GM19238 (cell line): ENCODE measurements around the gene APOA5.
A peak's percentile ranks its signal among the peaks of the same experiment; 100 is the strongest.
"Not testable (repeated sequence)": the region's sequence is repeated elsewhere in the genome, so short reads cannot be mapped to it uniquely, and the experiment has no call there.

ENCODE experiments used
- DNase-seq: peaks from one replicate; pipeline ENCODE4 v3.0.0; 2011; ENCODE audit warnings: low spot score; ENCODE audit not compliant: insufficient read length

Gene APOA5

DNA sequence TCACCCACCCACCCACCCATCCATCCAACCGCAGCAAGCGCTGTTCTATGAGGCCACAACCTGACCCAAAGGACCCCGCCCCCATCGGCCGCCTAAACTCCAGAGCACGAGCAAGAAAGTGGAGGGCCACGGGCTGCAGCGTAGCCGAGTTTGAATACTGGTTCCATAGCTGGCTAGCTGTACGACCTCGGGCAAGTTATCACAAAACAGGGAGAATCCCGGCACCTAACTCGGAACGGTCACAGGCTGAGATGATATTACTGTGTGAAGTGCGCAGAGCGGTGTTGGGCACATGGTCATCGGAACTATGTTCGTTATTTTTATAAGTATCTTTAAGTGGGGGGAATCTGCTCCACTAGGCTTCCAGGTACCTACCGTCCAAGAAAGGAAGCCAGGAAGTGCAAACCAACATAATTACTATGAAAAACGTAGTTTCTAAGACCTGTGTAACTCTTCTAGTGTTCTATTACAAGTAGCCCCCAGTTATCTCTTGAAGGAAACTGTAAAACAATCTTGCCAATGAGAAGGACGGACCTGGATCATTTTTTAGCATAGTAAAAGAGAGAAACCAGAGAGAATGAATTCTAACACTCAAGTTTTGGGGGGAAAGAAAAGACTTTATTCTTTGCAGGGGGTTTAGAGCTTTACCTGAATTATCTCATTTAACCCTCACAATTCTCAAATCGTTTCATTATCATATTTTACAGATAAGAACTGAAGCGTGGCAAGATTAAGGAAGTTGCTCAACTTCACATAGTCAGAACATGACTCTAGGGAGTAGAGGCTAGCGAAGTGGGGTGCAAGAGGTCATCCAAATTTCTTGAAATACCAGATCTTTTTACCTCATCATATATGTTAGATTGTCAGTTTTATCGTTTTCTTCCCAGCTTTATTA lies 18.2 kb downstream of the APOA5 start:
- DNase-seq: no peak

- DNase-seq: peak; percentile 84
Measured at GRCh38 chr11:116772443-116773202, 19.1 kb downstream of the APOA5 start, which contains the start of gene BUD13. TSS of gene BUD13 (minus strand) at chr11:116772987. CDS start at chr11:116772964, 23 bp downstream.

DNA sequence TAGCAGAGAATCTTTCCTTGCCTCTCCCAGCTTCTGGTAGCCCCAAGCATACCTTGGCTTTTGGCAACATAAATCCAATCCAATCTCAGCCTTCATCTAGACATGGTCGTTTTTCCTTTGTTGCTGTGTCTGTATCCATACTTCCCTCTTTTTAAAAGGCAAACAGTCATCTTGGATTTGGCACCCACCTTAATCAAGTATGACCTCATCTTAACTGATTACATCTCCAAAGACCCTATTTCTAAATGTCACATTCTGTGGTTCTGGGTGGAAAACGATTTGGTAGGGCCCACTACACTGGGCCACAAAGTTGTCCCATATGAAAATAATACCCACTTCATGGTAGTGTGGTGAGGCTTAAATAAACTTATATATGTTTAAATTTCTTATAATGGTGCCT lies 19.7 kb downstream of the APOA5 start:
- no peak for DNase-seq

DNA sequence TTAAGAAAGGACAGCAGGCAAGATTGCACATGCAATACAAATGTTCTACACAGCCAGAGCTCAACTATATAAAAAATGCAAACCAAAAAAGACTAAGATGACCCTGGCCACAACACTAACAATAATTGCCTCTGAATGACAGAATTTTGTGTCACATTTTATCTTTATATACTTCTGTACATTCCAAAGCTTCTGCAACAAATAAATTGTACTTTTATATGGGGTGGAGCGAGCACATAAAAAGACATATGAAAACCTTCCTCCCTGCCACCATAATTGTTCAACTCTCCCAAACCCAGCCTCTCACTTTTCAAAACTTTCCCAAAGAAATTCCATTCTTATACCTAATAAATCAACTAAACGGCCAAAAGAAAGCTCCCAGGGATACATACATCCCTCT lies 29.5 kb downstream of the APOA5 start:
- no peak for DNase-seq

DNA sequence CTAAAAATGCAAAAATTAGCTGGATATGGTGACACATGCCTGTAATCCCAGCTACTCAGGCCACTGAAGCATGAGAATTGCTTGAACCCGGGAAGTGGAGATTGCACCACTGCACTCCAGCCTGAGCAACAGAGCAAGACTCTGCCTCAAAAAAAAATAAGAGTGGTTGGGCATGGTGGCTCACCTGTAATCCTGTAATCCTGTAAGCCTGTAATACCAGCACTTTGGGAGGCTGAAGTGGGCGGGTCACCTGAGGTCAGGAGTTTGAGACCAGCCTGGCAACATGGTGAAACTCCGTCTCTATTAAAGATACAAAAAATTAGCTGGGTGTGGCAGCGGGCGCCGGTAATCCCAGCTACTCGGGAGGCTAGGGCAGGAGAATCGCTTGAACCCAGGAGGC lies 35.6 kb downstream of the APOA5 start:
- DNase-seq: not testable (repeated sequence)

DNA sequence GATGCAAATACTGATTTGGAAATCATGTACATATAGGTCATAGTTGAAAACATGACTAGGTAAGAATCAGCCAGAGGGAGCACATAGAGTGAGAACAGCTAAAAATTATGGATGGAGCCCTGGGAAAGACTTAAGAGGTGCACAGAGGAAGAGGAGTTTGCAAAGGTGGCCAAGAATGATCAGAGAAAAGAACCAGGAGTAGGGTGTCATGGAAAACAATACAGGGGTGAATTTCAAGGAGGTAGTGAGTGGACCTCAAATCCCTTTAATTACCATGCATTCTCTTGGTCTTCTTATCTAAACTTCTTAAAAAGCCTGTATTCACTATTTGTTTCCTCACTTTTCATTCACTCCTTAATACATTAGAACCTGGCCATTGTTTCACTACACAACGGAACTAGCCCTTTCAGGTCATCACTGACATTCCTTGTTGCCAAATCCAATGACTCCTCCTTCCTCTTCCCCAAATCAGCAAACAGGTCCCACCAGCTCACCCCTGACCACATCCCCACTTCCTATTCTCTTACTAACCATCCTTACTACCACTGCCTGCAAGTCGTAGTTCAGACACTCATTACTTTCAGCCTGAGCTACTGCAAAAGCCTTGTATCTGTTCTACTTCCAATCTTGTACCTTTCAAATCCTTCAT lies 41.5 kb downstream of the APOA5 start:
- DNase-seq: no peak

DNA sequence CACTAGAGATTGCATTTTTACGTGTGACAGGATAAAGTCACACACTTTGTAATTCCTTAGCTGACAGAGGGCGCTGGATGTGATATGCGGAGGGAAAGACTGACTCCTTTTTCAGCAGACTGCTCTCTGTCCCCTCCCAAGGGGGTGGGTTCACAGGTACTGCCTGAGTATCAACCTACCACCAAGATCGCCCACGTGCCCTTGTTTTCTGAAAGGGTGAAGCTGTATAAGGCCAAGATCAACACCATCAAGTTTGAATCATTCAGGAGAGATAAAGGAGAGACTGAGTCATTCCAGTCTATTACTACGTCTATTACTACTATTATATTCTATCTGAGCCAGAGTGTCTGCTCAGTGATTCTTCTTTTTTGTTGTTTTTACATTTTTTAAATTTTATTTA lies 49.6 kb downstream of the APOA5 start:
- DNase-seq: no peak

DNA sequence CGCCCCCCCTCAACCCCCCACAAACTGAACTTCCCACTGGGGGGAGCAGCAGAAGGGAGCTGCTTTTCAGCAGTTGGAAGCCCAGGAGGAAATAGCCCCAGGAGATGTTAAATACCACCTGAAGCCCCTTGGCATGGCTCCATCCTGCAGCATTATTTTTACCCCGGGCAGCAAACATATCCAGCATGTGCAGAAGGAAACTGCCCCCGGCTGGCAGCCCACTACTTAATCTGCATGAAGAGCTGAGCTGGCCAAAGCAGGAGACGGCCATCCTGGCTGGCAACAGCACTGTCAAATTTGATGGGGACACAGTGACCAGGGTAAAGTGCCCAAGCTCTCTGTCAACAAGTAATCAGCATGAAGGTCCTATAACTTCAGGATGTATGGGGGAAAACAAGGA lies 50.9 kb downstream of the APOA5 start:
- no peak for DNase-seq
